A673 (cell line): Measurements from ENCODE around the gene NINJ2. TPM values are rescaled to one million over a fixed set of nuclear protein-coding genes. Genes with fewer than 3 reads are reported as not detected.

Experiments
- BruUV-seq: library from RNA; stranded (reverse); fragments of 400-500 nt; replicated peaks from 2 replicates; lab custom pipeline; 2021; lab: Mats Ljungman, UMichigan
- CTCF ChIA-PET: fragments of 300-600 bp; sonication (Branson Sonifier 250); formaldehyde crosslinking; loops from one replicate; lab custom pipeline; 2022; ENCODE audit warnings: antibody characterized with exemption; lab: Charles Lee
- POLR2A ChIA-PET: fragments of 300-600 bp; sonication (Branson Sonifier 250); formaldehyde crosslinking; loops from one replicate; lab custom pipeline; 2022; ENCODE audit warnings: antibody characterized with exemption; ENCODE audit not compliant: low non-redundant PET; lab: Charles Lee
- DNase-seq: peaks from one replicate; pipeline ENCODE4 v3.0.0-alpha.2; 2015; ENCODE audit warnings: low spot score
- H3K27ac ChIP-seq: fragments of 200-600 bp; sonication (generic); 2 replicates; pipeline ENCODE4 v1.5.1; 2016; ENCODE audit warnings: mixed run types, low read depth, mild to moderate bottlenecking, mixed read lengths, antibody characterized with exemption, low read length; ENCODE audit not compliant: poor library complexity, severe bottlenecking
- H3K27me3 ChIP-seq: fragments of 200-600 bp; sonication (generic); replicated peaks from 2 replicates; pipeline ENCODE4 v1.6.1; 2017; ENCODE audit warnings: mixed run types, low read depth, mild to moderate bottlenecking, mixed read lengths, antibody characterized with exemption, low read length; ENCODE audit not compliant: insufficient read depth, poor library complexity
- H3K36me3 ChIP-seq: fragments of 200-600 bp; sonication (generic); 2 replicates; pipeline ENCODE4 v1.6.1; 2016; ENCODE audit warnings: mixed run types, mild to moderate bottlenecking, mixed read lengths, antibody characterized with exemption, low read length; ENCODE audit not compliant: insufficient read depth, poor library complexity, severe bottlenecking
- H3K4me1 ChIP-seq: fragments of 200-600 bp; sonication (generic); 2 replicates; pipeline ENCODE4 v1.6.1; 2017; ENCODE audit warnings: mixed run types, mild to moderate bottlenecking, mixed read lengths, antibody characterized with exemption, low read length; ENCODE audit not compliant: insufficient read depth, poor library complexity, severe bottlenecking
- H3K4me3 ChIP-seq: fragments of 200-600 bp; sonication (generic); 2 replicates; pipeline ENCODE4 v1.5.1; 2016; ENCODE audit warnings: low read depth, mixed run types, mild to moderate bottlenecking, mixed read lengths, low read length; ENCODE audit not compliant: poor library complexity, severe bottlenecking
- H3K9me3 ChIP-seq: fragments of 200-600 bp; sonication (generic); 2 replicates; pipeline ENCODE4 v1.6.1; 2016; ENCODE audit warnings: mixed run types, low read depth, mild to moderate bottlenecking, mixed read lengths, antibody characterized with exemption, low read length; ENCODE audit not compliant: poor library complexity, severe bottlenecking
- EZH2 ChIP-seq: fragments of 200-600 bp; sonication (generic); IDR thresholded peaks from 2 replicates; pipeline ENCODE4 v1.6.1; 2017; ENCODE audit warnings: borderline replicate concordance, low read depth, mild to moderate bottlenecking, mixed read lengths, antibody characterized with exemption, low read length; ENCODE audit not compliant: poor library complexity, severe bottlenecking
- intact Hi-C: fragments of 100-400 bp; cut with micrococcal nuclease; formaldehyde crosslinking; loops from one replicate; pipeline ENCODE4 v1.10.0; 2022; ENCODE audit not compliant: unreplicated experiment
- total RNA-seq: library from RNA; stranded (reverse); gene quantifications from 2 replicates; pipeline ENCODE4 v1.2.3, GENCODE V29; 2021
- TF ChIP-seq, protein P1 (sequence below): fragments of 300-800, 200-600 bp; sonication (generic); conservative IDR thresholded peaks from 2 replicates; pipeline ENCODE4 v1.5.1; 2017; ENCODE audit warnings: low read depth, mild to moderate bottlenecking, antibody characterized with exemption, low read length, moderate library complexity, mixed read lengths

The NINJ2 gene
- total RNA-seq, 1 experiment from 2014 or later = not detected

DNA sequence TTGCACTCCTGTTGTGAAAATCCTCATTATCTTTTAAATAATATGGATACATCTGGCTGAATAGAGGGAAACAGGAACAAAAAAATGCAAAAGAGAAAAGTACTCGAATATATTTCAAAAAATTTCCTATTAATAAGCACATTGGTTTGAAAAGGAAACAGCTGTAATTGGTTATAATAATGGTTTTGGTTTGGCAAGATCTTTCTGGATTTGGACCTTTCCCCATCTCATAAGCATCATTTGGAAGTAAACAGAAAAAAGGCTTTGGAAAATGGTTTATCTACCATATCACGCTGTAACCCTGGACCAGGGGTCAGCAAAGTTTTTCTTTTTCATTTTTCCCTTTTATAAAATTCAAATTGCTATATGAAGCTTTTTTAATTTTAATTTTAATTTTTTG is 2.8 kb upstream of the NINJ2 start:
- no peak overlapping the region for H3K27ac ChIP-seq
- BruUV-seq = no TSS peak
- no peak for DNase-seq
- H3K4me1 ChIP-seq = peaks cover 4% of the 10 kb centered on the region
- ChIA-PET POLR2A (no interaction called here), CTCF (interaction anchor here (1.1 kb wide), 1 partner anchor 85 kb away, joined by 3 read pairs; no protein-coding TSS in a partner anchor)
- intact Hi-C loops = no loop called here
- TF ChIP-seq, protein P1, sequence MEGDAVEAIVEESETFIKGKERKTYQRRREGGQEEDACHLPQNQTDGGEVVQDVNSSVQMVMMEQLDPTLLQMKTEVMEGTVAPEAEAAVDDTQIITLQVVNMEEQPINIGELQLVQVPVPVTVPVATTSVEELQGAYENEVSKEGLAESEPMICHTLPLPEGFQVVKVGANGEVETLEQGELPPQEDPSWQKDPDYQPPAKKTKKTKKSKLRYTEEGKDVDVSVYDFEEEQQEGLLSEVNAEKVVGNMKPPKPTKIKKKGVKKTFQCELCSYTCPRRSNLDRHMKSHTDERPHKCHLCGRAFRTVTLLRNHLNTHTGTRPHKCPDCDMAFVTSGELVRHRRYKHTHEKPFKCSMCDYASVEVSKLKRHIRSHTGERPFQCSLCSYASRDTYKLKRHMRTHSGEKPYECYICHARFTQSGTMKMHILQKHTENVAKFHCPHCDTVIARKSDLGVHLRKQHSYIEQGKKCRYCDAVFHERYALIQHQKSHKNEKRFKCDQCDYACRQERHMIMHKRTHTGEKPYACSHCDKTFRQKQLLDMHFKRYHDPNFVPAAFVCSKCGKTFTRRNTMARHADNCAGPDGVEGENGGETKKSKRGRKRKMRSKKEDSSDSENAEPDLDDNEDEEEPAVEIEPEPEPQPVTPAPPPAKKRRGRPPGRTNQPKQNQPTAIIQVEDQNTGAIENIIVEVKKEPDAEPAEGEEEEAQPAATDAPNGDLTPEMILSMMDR = no peak
- no peak for TF ChIP-seq EZH2
- no peaks in the 10 kb centered on the region for H3K9me3 ChIP-seq
- H3K36me3 ChIP-seq = no peaks in the 10 kb centered on the region
- H3K27me3 ChIP-seq = no peaks in the 10 kb centered on the region
- no peak overlapping the region for H3K4me3 ChIP-seq

DNA sequence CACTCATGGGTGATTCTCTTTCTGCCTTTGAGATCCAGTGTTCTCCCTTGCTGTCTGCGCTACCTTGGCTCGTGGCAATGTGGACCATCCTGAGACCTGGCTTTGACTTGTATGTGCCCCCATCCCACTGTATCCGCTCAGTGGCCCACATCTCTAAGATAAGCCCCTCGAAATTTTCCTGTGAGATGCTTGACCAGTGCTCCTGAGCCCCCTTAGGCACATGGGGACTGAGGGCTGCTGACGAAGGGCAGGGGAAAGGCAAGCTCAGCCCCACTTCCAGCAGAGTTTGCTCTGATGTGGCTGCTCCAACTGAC is 1.5 kb upstream of the NINJ2 start:
- ChIA-PET CTCF (no interaction called here), POLR2A (no interaction called here)
- Histone ChIP-seq H3K4me1 (peaks cover 4% of the 10 kb centered on the region), H3K9me3 (no peaks in the 10 kb centered on the region), H3K4me3 (no peak overlapping the region), H3K27me3 (no peaks in the 10 kb centered on the region), H3K36me3 (no peaks in the 10 kb centered on the region), H3K27ac (no peak overlapping the region)
- intact Hi-C loops = no loop called here
- no peak for TF ChIP-seq EZH2
- TF ChIP-seq, protein P1 = no peak
- DNase-seq = no peak
- no TSS peak for BruUV-seq

DNA sequence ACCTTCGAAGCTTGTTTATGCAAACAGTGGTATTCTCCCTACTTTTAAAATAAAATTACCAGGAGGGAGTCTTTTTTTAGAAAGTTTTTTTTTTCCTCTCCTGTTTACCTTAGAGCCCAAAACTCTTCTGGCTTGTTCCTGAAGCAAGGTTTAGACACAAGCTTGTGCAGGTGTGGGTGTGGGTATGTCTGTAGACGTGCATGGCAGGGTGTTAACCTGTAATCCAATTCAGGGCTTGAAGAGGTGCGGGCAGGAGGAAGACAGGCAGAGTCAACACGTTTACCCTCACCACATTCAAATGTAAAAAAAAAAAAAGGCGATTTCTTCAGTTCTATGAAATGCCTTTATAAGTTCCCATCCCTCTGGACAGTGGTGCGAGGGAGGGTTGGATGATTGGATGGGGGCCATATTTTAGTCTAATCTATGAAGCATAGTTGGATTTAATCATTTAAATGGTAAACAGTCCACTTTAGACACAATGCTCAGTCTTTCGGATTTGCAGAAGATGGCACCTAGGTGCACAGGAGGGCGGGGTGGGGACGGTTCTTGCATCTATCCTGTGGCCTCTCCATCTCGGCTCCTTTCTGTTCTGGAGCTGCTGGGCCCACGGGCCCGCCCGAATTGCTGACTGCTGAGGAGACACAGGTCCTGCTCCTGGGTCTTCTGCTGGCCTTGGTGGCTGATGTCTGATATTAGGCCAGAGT is 982 bp upstream of the NINJ2 start:
- no peak overlapping the region for H3K27ac ChIP-seq
- BruUV-seq = no TSS peak
- POLR2A ChIA-PET = no interaction called here
- TF ChIP-seq, protein P1 = no peak
- TF ChIP-seq EZH2 = no peak
- no peaks in the 10 kb centered on the region for H3K9me3 ChIP-seq
- no peak overlapping the region for H3K4me3 ChIP-seq
- intact Hi-C loops = no loop called here
- no peaks in the 10 kb centered on the region for H3K27me3 ChIP-seq
- no peaks in the 10 kb centered on the region for H3K36me3 ChIP-seq
- H3K4me1 ChIP-seq = peaks cover 4% of the 10 kb centered on the region
- CTCF ChIA-PET = no interaction called here
- DNase-seq = no peak
